GM19467 (cell line): ENCODE data around the gene MPV17L2.
A peak's percentile ranks its signal among the peaks of the same experiment; 100 is the strongest.

ENCODE experiments used
- ATAC-seq: cut with Tn5 transposase; IDR thresholded peaks from one replicate; pipeline ENCODE4 v1.9.1; 2021; ENCODE audit warnings: mild to moderate bottlenecking, moderate library complexity; ENCODE audit not compliant: unreplicated experiment

The MPV17L2 gene

DNA sequence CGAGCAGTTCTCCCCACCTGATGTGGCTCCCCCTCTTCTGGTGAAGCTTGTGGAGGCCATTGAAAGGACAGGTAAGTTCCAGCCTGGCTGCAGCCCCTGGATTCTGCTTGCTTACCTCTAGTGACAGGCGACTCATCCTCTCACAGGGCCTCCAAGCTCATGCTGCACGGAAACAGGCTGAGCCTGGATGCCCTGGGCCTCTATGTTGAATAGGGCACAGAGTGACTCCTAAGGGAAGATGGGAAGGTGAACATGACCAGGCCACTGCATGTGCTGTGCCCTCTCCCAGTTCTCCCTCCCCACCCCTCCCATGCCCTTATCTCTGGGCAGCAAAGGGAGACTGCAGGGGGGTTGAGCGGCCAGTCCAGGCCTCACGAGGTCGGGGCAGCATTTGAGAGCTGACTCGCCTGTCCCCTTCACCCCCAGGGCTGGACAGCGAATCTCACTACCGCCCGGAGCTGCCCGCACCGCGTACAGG, 32.5 kb upstream of the MPV17L2 start:
- no peak for ATAC-seq

- ATAC-seq, result peak; percentile 56
Observed at GRCh38 chr19:18160971-18161635, 31.9 kb upstream of the MPV17L2 start.

DNA sequence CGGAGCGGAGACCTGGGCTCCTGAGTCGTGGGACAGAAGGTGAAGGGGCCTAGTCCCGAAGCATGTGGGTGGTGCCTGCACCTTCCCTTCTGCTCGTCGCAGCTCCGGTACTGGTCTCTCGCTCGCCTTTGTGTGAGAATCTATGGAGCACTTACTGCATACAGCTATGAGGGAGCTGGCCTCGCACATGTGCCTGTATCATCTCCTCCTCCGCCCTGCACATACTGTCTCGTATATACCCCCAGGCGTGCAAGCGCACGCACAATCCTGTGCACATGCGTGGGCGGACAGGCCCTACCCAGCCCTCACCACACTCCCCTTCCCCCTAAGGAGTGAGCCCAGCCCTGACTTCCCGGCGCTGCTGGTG, 31.4 kb upstream of the MPV17L2 start:
- ATAC-seq, result no peak

GRCh38 chr19:18164072-18164471, 28.9 kb upstream of the MPV17L2 start:
- ATAC-seq, result no peak

- ATAC-seq, result no peak
Observed at GRCh38 chr19:18165794-18166544, 27.0 kb upstream of the MPV17L2 start.

GRCh38 chr19:18167011-18167410, 26.0 kb upstream of the MPV17L2 start:
- no peak for ATAC-seq

DNA sequence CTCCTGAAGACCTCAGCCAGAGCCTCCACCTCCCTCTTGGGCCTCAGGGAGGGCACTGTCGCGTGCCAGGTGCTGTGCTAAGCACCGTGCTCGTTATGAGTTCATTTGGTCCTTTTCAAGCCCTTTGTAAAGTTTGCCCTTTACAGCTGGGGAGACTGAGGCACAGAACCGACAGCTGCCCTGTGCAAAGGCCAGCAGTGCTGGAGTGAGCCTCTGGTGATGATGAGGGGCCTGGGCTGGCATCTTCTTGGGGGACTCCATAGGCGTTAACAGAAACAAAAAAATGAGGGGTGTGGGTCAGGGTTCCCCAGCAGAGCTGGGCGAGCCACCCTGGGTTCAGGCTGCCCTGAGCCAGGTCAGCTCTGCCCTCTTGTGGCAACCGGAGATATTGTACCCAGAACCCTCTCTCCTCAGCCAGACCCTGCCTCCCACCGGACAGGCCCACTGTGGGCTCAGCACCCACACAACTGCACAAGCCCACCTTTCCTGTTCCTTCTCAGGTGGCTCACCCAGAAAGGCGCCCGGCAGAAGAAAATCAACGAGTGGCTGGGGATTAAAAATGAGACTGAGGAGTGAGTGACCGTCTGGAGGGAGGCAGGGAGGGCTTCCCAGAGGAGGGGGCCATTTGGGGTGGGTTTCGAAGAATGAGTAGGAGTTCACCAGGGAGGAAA, 24.9 kb upstream of the MPV17L2 start:
- ATAC-seq, result no peak

DNA sequence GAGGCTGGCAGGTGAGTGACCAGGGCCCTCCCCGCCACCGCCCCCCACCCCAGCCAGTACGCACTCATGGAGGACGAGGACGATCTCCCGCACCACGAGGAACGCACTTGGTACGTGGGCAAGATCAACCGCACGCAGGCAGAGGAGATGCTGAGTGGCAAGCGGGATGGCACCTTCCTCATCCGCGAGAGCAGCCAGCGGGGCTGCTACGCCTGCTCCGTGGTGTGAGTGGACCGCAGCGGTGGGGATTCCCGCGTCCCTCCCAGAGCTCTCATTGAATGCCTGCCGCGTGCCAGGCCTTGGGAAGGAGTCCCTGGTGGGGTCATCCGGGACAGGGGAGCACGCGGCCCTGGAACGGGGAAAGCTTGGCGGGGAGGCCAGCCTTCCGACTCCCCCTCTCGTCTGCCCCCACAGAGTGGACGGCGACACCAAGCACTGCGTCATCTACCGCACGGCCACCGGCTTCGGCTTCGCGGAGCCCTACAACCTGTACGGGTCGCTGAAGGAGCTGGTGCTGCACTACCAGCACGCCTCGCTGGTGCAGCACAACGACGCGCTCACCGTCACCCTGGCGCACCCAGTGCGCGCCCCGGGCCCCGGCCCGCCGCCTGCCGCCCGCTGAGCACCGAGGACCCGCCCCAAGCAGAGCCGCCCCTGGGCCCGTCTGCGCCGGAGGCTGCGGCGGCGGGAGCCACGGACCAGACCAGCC, 24.2 kb upstream of the MPV17L2 start:
- no peak for ATAC-seq

- no peak for ATAC-seq
Observed at GRCh38 chr19:18170714-18171255, 22.2 kb upstream of the MPV17L2 start.

- ATAC-seq, result no peak
Observed at GRCh38 chr19:18171605-18172327, 21.3 kb upstream of the MPV17L2 start.

DNA sequence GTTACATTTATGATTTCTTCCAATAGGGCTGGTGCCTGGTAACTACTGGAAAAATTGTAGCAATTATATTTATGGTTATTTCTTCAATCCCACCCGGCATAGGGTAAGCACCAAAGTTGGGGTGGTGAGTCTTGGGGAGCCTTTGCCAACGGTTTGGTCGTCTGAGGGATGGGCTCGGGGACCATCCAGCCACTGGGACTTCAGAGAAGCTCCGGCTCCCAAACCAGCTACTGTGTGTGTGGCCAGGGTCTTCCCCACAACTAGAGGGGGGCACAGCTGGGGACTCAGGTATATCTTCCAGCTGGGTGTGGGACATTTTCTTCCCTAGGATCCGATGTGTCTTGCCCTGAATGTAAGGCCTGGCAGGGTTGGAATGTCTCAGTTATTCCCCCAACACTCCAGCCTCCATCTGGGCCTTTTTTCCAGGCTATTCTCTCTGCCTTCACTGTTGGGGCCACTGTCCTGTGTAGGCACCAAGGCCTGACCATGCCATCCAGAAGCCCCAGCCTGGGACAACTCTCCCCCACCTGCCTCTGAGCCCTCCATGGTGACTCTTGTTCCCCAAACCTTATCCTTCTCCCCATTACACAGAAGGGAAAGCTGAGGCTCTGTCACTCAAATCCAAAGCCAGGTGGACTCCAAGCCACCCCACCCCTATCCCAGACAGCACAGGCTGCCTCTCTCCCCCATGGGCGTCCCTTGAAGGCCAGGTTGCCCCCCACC, 20.5 kb upstream of the MPV17L2 start:
- no peak for ATAC-seq

- ATAC-seq, result no peak
Observed at GRCh38 chr19:18173054-18173571, 19.9 kb upstream of the MPV17L2 start.

DNA sequence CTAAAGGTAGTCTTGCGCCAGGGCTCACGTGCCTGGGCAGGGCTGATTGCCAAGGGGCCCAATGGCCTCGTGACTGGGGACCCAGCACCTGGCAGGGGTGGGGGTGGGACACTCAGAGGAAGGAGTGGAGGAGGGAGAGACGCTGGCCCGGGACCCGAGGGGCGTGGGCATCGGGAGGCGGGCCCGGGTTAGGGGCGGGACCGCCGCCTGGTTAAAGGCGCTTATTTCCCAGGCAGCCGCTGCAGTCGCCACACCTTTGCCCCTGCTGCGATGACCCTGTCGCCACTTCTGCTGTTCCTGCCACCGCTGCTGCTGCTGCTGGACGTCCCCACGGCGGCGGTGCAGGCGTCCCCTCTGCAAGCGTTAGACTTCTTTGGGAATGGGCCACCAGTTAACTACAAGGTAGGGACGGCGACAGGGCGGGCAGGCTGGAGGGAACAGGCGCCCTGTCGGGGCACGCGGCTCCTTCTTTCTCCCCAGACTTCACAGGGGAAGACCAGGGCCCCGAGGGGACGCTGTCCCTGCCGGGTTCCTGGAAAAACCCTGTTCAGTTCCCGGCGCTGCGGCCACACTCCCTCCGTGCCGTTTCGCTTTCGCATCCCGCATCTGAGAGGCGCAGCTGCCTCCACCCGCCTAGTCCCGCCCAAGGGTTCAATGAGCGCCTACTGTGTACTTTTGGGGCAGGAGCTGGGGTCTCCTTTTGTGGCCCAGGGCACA, 19.3 kb upstream of the MPV17L2 start, which contains the start of gene IFI30:
IFI30 (plus strand) TSS at position 242 of the 717 bp plus-strand sequence; CDS start at position 271, 29 bp downstream.
- peak; percentile 36 for ATAC-seq

GRCh38 chr19:18174983-18175382, 18.0 kb upstream of the MPV17L2 start:
- no peak for ATAC-seq

- ATAC-seq, result no peak
Observed at GRCh38 chr19:18176367-18177310, 16.4 kb upstream of the MPV17L2 start.

- no peak for ATAC-seq
Observed at GRCh38 chr19:18179957-18180356, 13.1 kb upstream of the MPV17L2 start.

- ATAC-seq, result no peak
Observed at GRCh38 chr19:18183529-18183928, 9.5 kb upstream of the MPV17L2 start.

GRCh38 chr19:18185538-18185937, 7.5 kb upstream of the MPV17L2 start:
- no peak for ATAC-seq
